GM12872 (cell line): ENCODE results near the gene ACSL1.

Experiments
- TF ChIP-seq, protein P1 (sequence below): IDR thresholded peaks from 3 replicates; pipeline ENCODE4 v1.5.1; 2011; ENCODE audit warnings: low read depth, mild to moderate bottlenecking, low read length, moderate library complexity; ENCODE audit not compliant: insufficient read depth

Gene ACSL1

DNA sequence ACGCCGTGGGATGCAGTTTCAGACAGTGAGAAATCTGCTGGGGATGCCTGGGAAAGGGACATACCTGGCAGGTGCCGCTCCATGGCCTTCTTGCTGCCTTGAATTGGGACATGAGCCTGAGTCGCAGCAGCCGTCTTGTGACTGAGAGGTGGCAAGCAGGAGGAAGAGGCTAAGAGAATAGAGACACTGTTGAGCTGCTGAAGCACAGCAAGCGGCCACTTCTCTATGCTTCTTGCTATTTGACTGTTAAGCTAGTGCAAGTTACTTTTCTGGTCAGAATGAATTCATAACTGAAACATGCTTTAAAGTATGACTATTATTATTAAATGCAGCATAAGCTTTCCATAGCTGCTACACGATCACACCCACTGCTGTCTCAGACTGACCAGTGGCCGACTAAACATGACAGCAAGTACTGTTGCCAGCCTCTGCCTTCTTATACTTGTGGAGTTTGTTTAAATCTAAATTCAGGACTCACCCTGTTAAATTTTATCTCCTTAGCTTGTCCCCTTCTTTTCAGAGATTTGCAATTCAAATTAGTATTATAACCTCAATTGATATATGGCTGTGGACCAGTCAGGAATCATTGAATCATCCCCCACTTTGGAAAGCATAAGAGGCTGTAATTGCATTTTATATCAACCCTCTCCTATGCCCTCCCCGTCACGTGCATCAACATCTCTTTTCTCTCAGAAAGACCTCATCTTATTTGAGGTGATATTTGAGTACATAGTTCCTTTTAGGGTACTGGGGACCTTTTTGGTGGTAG lies 24.8 kb upstream of the ACSL1 start:
- TF ChIP-seq, protein P1, sequence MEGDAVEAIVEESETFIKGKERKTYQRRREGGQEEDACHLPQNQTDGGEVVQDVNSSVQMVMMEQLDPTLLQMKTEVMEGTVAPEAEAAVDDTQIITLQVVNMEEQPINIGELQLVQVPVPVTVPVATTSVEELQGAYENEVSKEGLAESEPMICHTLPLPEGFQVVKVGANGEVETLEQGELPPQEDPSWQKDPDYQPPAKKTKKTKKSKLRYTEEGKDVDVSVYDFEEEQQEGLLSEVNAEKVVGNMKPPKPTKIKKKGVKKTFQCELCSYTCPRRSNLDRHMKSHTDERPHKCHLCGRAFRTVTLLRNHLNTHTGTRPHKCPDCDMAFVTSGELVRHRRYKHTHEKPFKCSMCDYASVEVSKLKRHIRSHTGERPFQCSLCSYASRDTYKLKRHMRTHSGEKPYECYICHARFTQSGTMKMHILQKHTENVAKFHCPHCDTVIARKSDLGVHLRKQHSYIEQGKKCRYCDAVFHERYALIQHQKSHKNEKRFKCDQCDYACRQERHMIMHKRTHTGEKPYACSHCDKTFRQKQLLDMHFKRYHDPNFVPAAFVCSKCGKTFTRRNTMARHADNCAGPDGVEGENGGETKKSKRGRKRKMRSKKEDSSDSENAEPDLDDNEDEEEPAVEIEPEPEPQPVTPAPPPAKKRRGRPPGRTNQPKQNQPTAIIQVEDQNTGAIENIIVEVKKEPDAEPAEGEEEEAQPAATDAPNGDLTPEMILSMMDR: no peak

GRCh38 chr4:184850018-184850417 lies 24.2 kb upstream of the ACSL1 start:
- TF ChIP-seq, protein P1: no peak

DNA sequence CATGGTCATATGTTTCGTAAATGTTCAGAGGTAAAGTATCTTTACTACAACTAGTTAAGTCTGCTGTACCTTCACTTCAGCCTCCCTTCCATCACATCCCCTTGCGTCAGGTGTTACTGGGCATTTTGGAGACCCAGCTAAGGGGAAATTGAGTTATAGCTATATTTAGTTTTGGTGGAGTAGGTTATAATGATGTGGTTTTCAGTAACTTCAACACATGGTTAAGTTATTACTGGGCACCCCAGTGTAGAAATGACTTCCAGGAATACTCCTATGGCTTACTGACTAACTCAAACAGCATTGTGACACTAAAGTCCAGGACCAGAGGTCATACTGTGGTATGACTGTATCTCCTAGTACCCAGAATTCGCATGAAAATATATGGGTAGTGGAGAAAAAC lies 23.4 kb upstream of the ACSL1 start:
- TF ChIP-seq, protein P1: no peak

GRCh38 chr4:184848510-184848909 lies 22.7 kb upstream of the ACSL1 start:
- TF ChIP-seq, protein P1: no peak

- TF ChIP-seq, protein P1: no peak
These were observed 20.8 kb upstream of the ACSL1 start for GRCh38 chr4:184846531-184846930.

DNA sequence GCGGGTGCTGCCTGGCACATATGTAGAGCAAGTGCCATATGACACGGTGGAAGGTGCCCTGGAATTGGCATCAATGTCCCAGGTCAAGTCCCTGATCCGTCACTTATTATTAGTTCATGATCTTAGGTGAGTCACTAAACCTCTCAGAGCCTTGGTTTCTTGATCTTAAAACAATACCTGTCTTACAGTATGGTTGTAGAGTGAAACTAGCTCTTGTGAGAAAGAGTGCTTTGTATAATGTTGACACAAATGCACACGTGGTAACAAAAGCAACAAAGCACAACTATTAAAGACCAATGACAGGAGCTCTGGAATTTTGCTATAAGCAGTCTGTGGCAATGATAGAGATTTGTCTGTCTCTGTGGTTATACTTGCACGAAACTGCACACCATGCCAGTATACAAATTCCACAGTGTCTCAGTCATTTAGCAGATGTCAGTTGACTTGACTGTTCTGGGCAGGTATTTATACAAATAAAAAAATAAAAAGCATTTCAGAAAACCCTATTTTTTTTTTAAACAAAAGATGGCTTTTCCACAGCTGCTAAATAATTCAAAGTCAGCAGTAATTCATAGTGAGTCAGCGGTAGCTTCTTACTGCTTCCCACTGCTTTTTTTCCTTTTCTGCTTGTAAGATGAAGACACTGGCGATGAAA lies 19.7 kb upstream of the ACSL1 start:
- TF ChIP-seq, protein P1: no peak

GRCh38 chr4:184844742-184845141 lies 19.0 kb upstream of the ACSL1 start:
- TF ChIP-seq, protein P1: no peak
